B cell (primary cell): ENCODE data around the gene HNRNPU.

ENCODE experiments used
- CTCF ChIP-seq: fragments of 200-600 bp; IDR thresholded peaks from one replicate; pipeline ENCODE4 v1.8.0; 2022; ENCODE audit warnings: antibody characterized with exemption, mild to moderate bottlenecking
- EZH2 ChIP-seq: IDR thresholded peaks from 2 replicates; pipeline ENCODE4 v1.6.1; 2012; ENCODE audit warnings: borderline replicate concordance, low read depth, mild to moderate bottlenecking, moderate library complexity, low read length; ENCODE audit not compliant: insufficient read depth, poor library complexity, severe bottlenecking

GRCh38 chr1:244862354-244862698 lies 2.0 kb downstream of the HNRNPU start:
- TF ChIP-seq CTCF = no peak
- no peak for TF ChIP-seq EZH2
